Naive B cell (primary cell): ENCODE results near the gene CAST. TPM values are rescaled to one million over a fixed set of nuclear protein-coding genes. Genes with fewer than 3 reads are reported as not detected.

ENCODE experiments used
- ATAC-seq, 2 donors: fragments of 150-1000 bp; cut with Tn5 transposase; 2 replicates each; pipeline ENCODE4 v1.10.0; 2021; ENCODE audit warnings: low read depth in 2 of 2, mild to moderate bottlenecking in 2 of 2, moderate library complexity in 2 of 2
- DNase-seq: peaks from one replicate; pipeline ENCODE4 v3.0.0; 2022
- H3K27ac Mint-ChIP-seq, 6 donors: one replicate each; pipeline ENCODE4 v1.8.0; 2020 to 2022; ENCODE audit warnings: mild to moderate bottlenecking in 6 of 6, mixed read lengths in 6 of 6, moderate library complexity in 5 of 6, inconsistent platforms in 2 of 6
- H3K27me3 Mint-ChIP-seq, 3 donors: one replicate each; pipeline ENCODE4 v1.8.0; 2021 to 2022; ENCODE audit warnings: mixed read lengths in 3 of 3, mild to moderate bottlenecking in 1 of 3
- H3K36me3 Mint-ChIP-seq, 2 donors: one replicate each; pipeline ENCODE4 v1.8.0; 2020 to 2022; ENCODE audit warnings: mixed read lengths in 2 of 2, inconsistent platforms in 1 of 2, mild to moderate bottlenecking in 1 of 2
- H3K4me1 Mint-ChIP-seq, 3 donors: one replicate each; pipeline ENCODE4 v1.8.0; 2020 to 2022; ENCODE audit warnings: mixed read lengths in 3 of 3, inconsistent platforms in 1 of 3, mild to moderate bottlenecking in 1 of 3, moderate library complexity in 1 of 3
- H3K4me3 Mint-ChIP-seq, 8 donors: one replicate each; pipeline ENCODE4 v1.8.0; 2020 to 2022; ENCODE audit warnings: mild to moderate bottlenecking in 8 of 8, mixed read lengths in 8 of 8, moderate library complexity in 8 of 8, inconsistent platforms in 2 of 8
- H3K9me3 Mint-ChIP-seq, 7 donors: one replicate each; pipeline ENCODE4 v1.8.0; 2020 to 2022; ENCODE audit warnings: mixed read lengths in 7 of 7, mild to moderate bottlenecking in 5 of 7, inconsistent platforms in 2 of 7, moderate library complexity in 1 of 7
- polyA plus RNA-seq, 6 donors: library from polyadenylated mRNA; unstranded; fragments of 300-500 nt; fragmentation: Illumina TruSeq; gene quantifications; one replicate each; pipeline ENCODE4 v1.2.3, GENCODE V29; 2021; ENCODE audit warnings: low read depth in 6 of 6

Gene CAST
- polyA plus RNA-seq, 6 donors from 2014 or later = 18.2 to 52.9 (median 37.3) TPM

DNA sequence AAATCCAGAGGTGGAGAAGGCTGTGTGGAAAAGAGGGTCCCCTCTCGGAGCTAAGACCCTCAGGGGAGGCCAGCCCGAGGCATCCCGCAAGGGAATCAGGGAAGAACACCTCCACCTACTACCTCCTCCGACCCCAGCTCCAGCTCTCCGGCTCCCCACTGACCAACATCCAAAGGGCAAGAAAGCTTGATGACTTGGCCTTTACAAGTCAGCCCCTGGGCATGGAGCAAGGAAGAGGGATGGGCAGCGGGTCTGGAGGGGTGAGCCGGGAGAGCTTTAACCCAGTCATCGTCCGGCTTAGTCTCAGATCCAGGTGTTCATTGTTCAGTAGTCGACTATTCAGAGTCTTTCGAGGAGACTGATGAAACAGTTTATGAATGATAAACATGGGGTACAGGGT is 113.5 kb downstream of the CAST start:
- ATAC-seq (no peak), DNase-seq (no peak)
- no peaks in the 10 kb centered on the region for H3K9me3 Mint-ChIP-seq
- H3K4me3 Mint-ChIP-seq = no peak overlapping the region
- no peaks in the 10 kb centered on the region for H3K27me3 Mint-ChIP-seq
- peaks cover 30 to 31% of the 10 kb centered on the region in 2 donors for H3K36me3 Mint-ChIP-seq
- peaks cover 0 to 5% (median 2%) of the 10 kb centered on the region in 3 donors for H3K4me1 Mint-ChIP-seq
- H3K27ac Mint-ChIP-seq = peak overlapping the region in 3 of 6 donors; percentile 3 to 58 (median 43)

DNA sequence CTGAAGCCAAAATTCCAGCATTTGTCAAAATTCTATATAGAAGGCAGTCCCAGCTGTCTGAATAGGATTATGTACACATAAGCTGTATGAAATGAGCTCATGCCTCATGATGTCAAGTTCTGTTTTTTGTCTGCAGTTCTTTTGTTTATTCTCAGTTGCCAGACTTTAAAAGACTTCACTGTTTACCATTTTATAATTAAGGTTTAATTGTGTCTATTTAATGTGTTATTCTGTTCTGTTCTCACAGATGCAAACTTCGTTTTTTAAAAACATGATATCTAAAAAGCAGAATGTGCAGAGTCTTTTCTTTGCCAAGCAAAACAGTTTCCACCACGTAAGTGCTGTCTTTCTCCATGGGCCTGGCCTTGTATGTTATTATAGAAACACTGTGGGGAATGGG is 114.4 kb downstream of the CAST start:
- H3K27ac Mint-ChIP-seq = peak overlapping the region in 1 of 6 donors; percentile 75
- ATAC-seq (no peak), DNase-seq (no peak)
- H3K9me3 Mint-ChIP-seq = no peaks in the 10 kb centered on the region
- no peak overlapping the region for H3K4me3 Mint-ChIP-seq
- H3K27me3 Mint-ChIP-seq = no peaks in the 10 kb centered on the region
- H3K36me3 Mint-ChIP-seq = peaks cover 25 to 31% of the 10 kb centered on the region in 2 donors
- H3K4me1 Mint-ChIP-seq = no peaks in the 10 kb centered on the region

DNA sequence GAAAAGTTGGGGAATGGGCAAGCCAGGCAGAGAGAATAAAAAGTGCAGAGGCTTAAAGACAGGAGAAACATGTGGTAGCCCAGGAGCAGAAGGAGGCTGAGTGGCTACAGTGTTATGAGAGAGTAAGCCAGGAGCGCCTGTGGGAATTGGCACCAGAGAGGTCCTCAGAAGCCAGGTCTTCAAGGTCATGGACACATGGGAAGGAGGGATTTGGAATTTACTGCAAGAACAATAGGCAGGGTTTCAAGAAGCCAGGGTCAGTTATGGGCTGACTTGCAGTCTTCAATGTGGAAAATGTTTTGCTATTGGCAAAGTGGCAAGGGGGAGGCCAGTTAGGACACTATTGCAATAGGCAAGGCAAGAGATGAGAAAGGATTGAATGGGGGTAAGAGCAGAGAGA is 116.2 kb downstream of the CAST start:
- Mint-ChIP-seq H3K27ac (peak overlapping the region in 1 of 6 donors; percentile 67), H3K4me3 (no peak overlapping the region), H3K27me3 (no peaks in the 10 kb centered on the region), H3K4me1 (no peaks in the 10 kb centered on the region), H3K36me3 (peaks cover 17 to 31% of the 10 kb centered on the region in 2 donors), H3K9me3 (no peaks in the 10 kb centered on the region)
- ATAC-seq (no peak), DNase-seq (no peak)

DNA sequence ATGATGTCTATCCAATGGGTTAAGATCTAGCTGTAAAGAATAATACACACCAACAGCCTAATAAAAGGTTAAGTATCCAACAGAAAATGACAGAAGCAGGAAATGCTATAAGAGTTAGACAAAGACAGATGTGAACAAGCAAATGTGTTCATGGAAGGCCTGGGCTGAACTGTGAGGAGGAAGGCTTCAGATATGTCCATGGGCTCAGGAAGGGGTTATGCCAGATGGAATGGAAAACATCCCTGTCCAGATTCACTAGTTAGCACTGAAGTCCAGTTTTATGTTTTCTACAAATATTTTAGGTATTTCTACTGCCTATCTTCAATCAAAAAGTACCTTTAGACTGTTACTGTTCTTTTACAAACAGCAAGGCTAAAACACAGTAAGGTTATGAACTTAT is 118.5 kb downstream of the CAST start:
- no peak for DNase-seq
- no peak for ATAC-seq
- no peak overlapping the region for H3K4me3 Mint-ChIP-seq
- H3K27me3 Mint-ChIP-seq = no peaks in the 10 kb centered on the region
- H3K27ac Mint-ChIP-seq = peak overlapping the region in 4 of 6 donors; percentile 22 to 92 (median 74)
- H3K4me1 Mint-ChIP-seq = no peaks in the 10 kb centered on the region
- no peaks in the 10 kb centered on the region for H3K9me3 Mint-ChIP-seq
- H3K36me3 Mint-ChIP-seq = peaks cover 22 to 23% of the 10 kb centered on the region in 2 donors

DNA sequence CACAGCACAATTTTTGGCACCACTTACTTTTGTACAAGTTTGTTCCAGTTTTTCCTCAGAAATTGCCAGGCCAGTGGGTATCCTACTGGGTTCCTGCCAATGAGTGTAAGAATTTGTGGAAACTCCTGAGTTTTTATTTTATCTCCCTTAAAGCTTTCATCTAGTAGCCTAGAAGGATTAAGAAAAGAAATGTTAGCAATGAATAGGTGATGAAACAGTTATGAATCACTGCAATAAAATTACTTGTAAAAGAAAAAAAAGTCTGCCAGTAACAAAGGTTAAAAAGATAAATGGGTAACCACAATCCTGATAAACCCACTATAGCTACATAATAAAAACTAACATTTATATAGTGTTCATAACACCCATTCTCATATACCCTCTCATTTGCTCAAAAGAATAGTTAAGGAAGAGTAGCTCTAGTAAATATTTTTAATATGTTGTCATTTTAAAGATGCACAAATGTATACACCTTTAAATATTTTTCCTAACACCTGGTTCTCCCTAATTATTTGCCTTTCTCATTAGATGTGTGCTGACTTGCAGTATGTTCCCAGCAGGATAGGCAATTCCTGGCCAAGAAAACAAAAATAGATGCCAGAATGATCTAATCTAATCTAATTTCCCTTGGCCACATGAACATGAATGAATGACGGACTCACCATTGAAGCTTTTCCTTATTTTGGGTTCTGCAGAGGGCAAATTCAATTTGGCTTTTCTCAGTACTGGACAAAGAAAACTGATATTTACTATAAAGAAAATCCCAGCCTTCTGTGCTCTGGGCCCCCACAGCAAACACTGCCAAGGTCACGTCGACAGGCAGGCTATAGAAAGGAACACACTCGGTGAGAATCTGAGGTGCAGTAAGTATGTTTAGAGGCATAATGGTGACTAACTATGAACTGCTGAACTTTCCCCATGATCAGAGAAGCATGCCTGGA is 119.1 kb downstream of the CAST start:
- ATAC-seq (no peak), DNase-seq (no peak)
- no peaks in the 10 kb centered on the region for H3K4me1 Mint-ChIP-seq
- H3K36me3 Mint-ChIP-seq = peaks cover 20 to 25% of the 10 kb centered on the region in 2 donors
- no peaks in the 10 kb centered on the region for H3K9me3 Mint-ChIP-seq
- no peak overlapping the region for H3K4me3 Mint-ChIP-seq
- H3K27me3 Mint-ChIP-seq = no peaks in the 10 kb centered on the region
- peak overlapping the region in 4 of 6 donors; percentile 4 to 92 (median 56) for H3K27ac Mint-ChIP-seq

DNA sequence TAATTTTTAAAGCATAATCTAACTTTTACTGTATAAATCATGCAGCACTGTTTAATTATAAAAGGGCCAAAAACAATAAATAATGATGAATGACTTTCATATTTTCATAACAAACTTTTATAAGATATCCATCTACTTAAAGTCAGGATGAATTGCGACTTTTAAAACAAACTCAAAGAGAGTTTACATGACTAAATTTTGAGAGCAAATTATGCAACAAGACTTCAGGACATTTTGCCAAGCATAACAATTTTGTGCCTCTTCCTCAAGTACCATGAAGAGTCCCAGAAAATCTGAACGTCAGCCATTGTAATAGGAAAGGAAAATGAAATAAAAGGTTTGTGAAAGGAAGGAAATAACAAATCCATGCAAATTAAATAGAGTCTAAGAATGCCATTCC is 121.2 kb downstream of the CAST start:
- Mint-ChIP-seq H3K4me3 (no peak overlapping the region), H3K27me3 (no peaks in the 10 kb centered on the region), H3K27ac (peak overlapping the region in 2 of 6 donors; percentile 23 to 29), H3K4me1 (no peaks in the 10 kb centered on the region), H3K9me3 (no peaks in the 10 kb centered on the region), H3K36me3 (peaks cover 10 to 16% of the 10 kb centered on the region in 2 donors)
- DNase-seq = no peak
- no peak for ATAC-seq

DNA sequence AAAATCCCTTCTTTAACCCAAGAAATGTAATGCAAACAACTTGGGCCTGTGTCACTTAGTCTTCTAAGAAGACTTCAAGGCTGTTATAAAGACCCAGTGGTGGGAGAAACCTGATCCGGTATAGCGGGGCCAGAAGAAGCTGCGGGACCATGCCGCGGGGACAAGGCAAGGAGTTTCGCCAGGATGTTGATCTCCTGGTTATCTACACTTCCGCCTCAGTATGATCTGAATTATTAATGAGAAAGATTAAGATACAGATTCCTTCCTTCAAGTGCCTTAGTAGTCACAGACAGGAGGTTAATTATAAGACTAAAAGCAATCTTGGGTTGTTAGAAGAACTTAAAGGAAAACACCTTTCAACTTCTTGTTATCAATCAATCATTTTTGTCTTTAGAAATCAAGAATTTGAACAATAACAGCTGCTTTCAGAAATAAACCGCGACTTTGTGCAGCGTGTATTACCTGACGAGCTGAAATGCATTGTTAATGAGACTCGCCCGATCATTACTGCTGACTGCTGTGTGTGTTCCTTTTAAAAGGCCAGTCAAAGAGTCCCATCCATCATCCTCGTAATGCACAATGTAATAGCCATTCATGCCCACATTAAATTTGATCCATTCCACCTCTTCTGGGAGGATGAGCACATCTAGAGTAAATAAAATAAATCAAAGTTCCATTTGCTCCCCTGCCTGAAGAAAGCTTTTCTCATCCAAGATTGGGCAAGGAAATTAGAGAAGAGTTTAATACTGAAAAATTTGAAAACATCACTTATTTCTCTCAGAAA is 123.3 kb downstream of the CAST start:
- Mint-ChIP-seq H3K36me3 (peaks cover 7 to 25% of the 10 kb centered on the region in 2 donors), H3K27ac (peak overlapping the region in 5 of 6 donors; percentile 34 to 88 (median 66)), H3K9me3 (no peaks in the 10 kb centered on the region)

DNA sequence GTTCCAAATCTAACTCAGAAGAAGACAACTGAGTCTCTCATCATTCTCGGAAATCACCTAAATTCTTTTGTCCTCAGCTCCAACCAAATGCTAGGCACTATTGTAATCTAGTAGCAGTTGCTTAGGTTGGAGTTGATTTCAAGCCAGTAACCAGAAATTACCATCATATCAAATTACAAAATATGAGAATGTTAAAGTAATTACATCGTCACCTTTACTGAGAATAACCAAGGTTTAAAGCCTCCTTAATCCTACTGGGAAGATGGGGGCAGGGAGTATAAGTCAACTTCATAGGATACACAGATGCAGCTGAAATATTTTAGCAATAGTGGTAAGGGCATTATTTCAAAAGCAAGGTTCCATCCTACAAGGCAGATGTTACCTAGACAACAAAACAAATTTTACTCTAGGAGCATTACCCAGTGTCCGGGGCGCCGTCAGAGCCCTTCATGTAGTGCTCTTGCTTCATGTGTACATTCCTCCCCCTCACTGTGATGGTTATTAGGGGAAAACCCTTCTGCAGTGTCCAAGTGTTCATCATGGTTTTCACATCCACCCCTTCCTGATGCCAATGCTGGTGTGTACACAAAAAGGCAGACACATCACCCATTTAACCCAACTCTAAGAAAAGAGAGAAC is 126.1 kb downstream of the CAST start:
- no peak for DNase-seq
- Mint-ChIP-seq H3K4me1 (no peaks in the 10 kb centered on the region), H3K4me3 (no peak overlapping the region), H3K36me3 (peaks cover 21 to 32% of the 10 kb centered on the region in 2 donors), H3K9me3 (no peaks in the 10 kb centered on the region), H3K27ac (peak overlapping the region in 3 of 6 donors; percentile 28 to 73 (median 65)), H3K27me3 (no peaks in the 10 kb centered on the region)
- ATAC-seq = no peak

More for the DNA sequence above, 123.3 kb downstream of the CAST start:
- H3K4me1 Mint-ChIP-seq = no peaks in the 10 kb centered on the region
- no peaks in the 10 kb centered on the region for H3K27me3 Mint-ChIP-seq
- no peak for DNase-seq
- no peak for ATAC-seq
- no peak overlapping the region for H3K4me3 Mint-ChIP-seq

DNA sequence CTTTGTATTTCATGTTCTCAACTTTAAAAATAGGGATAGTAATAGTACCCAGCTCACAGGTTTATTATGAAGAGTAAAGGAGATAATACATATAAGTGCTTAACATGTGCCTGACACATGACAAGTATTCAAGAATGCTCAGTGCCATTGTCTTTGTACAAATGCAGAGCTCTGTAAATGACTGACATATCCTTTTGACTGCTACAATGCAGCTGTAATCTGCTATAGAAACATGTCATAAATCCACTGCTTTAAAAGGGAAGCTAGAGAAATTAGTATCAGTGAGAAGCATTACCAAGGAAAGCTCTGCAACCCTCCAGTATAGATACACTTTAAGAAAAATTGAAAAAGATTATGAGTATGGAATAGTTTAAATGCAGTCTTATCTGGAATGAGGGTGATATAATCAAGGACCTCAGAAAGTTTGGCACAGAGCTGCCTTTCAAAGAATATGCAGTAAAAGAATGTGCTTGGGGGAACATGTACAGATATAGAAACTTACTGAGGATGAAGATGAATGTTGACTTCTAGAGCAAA is 127.7 kb downstream of the CAST start:
- Mint-ChIP-seq H3K27me3 (no peaks in the 10 kb centered on the region), H3K36me3 (peaks cover 21 to 37% of the 10 kb centered on the region in 2 donors), H3K4me1 (no peaks in the 10 kb centered on the region), H3K4me3 (no peak overlapping the region), H3K9me3 (no peaks in the 10 kb centered on the region), H3K27ac (peak overlapping the region in 3 of 6 donors; percentile 68 to 83 (median 74))
- no peak for DNase-seq
- no peak for ATAC-seq

DNA sequence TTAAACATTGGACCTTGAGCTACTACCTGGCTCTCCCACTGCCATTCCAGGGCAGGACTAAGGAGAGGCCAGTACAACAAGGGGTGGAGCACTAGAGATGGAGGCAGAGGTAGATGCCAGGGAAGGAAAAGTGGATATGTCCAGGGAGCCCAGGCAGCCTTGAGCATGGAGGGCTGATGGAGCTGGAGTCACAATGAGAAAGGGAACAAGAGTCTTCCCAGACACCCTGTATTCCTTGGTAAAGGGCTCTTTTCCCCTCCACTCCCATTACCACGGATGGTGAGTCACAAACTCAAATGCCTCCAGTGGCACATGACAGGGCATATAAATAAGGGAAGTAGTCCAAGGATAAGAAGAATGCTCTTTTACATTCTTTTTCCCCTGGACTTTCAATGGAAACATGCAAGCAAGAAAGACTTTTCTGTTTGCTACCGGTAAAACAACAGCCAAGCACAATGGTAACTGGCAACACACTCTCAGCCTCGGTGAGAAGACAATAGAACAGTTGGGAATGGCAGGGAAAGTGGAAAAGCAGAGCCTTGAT is 128.9 kb downstream of the CAST start:
- H3K36me3 Mint-ChIP-seq = peaks cover 30 to 40% of the 10 kb centered on the region in 2 donors
- no peak overlapping the region for H3K4me3 Mint-ChIP-seq
- H3K4me1 Mint-ChIP-seq = peaks cover 0 to 4% (median 2%) of the 10 kb centered on the region in 3 donors
- peak overlapping the region in 4 of 6 donors; percentile 20 to 95 (median 28) for H3K27ac Mint-ChIP-seq
- peaks cover 0 to 2% (median 0%) of the 10 kb centered on the region in 7 donors for H3K9me3 Mint-ChIP-seq
- ATAC-seq (no peak), DNase-seq (no peak)
- no peaks in the 10 kb centered on the region for H3K27me3 Mint-ChIP-seq

DNA sequence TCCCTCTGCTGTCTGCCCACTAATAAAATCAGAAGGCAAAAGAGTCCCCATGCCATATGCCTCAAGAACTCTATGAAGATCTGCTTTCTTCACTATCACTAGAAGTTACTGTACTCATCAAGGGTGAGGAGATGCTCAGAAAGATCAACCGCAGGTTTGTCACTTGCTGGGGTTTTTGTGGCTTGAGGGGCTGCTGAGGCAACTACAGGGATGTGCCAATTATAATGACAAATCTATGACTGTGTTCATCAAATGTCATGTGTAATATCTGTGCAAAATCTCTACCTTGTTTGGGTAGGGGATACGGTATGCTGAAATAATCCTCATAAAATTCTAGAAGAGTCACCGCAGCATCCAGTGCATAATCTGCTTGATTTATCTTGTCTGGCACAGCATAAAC is 132.6 kb downstream of the CAST start:
- peaks cover 0 to 13% (median 11%) of the 10 kb centered on the region in 3 donors for H3K4me1 Mint-ChIP-seq
- peaks cover 48 to 55% of the 10 kb centered on the region in 2 donors for H3K36me3 Mint-ChIP-seq
- no peaks in the 10 kb centered on the region for H3K27me3 Mint-ChIP-seq
- peaks cover 0 to 2% (median 0%) of the 10 kb centered on the region in 7 donors for H3K9me3 Mint-ChIP-seq
- no peak for DNase-seq
- H3K27ac Mint-ChIP-seq = no peak overlapping the region
- no peak overlapping the region for H3K4me3 Mint-ChIP-seq
- ATAC-seq = no peak

DNA sequence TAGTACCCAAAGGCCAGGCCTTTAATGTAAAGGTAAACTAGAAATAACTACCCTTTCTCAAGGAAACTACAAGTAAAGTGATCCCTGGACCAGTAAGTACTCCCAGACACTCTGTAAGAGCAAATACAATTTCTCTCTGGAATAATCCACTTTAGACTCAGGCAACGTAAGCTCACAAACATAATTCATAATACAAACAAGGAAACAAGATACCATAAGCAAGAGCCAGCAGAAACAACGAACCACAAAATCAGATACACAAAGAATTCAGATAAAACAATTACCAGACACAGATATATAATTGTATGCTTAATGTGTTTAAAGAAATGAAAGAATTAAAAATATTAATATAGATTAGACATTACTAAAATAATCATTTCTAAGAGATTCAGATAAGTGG is 133.4 kb downstream of the CAST start:
- Mint-ChIP-seq H3K4me1 (peaks cover 0 to 14% (median 11%) of the 10 kb centered on the region in 3 donors), H3K36me3 (peaks cover 48 to 51% of the 10 kb centered on the region in 2 donors), H3K4me3 (no peak overlapping the region), H3K27ac (no peak overlapping the region), H3K27me3 (no peaks in the 10 kb centered on the region), H3K9me3 (peaks cover 0 to 2% (median 0%) of the 10 kb centered on the region in 7 donors)
- DNase-seq (no peak), ATAC-seq (no peak)
